HG02642 (cell line): Measurements from ENCODE around the gene CRTC1.

Source experiments
- ATAC-seq: cut with Tn5 transposase; IDR thresholded peaks from one replicate; pipeline ENCODE4 v1.9.1; 2021; ENCODE audit warnings: mild to moderate bottlenecking; ENCODE audit not compliant: unreplicated experiment, poor library complexity

CRTC1 gene

DNA sequence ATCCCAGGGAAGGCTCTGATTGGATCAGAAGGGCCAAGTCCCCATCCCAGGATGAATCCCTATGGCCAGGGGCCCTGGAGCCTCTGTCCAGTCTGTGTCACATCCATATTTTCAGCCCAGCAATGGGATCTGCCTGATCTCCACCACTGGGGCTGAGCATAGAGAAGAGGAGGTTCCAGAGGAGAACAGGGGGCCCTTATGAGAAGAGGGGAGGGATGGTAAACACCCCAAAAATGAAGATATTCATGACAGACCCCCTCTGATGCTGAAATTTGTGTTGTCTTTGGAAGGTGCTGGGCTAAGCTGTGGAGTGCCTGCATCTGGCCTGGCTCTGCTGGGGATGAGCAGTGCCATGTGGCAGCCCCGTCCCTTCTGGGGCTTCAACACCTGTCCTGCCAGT is 32.2 kb upstream of the CRTC1 start:
- ATAC-seq, result no peak

DNA sequence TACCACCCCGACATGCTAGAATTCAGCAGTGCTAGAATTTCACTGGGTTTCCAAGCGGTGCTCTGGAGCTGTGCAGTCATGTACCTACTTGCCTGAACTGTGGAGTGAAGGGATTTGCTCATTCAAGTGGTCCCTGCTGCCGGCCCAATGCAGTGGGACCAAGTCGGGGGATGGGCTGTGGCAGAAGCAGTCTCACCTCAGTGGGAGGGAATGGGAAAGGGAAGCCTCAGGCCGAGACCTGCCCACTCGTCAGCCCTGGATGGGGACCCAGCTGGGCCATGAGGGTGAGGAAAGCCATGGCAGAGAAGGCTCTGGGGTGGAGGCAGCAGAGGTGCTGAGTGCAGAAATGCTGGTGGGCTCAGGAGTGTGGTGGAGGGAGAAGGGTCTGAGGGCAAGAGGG is 31.7 kb upstream of the CRTC1 start:
- no peak for ATAC-seq

DNA sequence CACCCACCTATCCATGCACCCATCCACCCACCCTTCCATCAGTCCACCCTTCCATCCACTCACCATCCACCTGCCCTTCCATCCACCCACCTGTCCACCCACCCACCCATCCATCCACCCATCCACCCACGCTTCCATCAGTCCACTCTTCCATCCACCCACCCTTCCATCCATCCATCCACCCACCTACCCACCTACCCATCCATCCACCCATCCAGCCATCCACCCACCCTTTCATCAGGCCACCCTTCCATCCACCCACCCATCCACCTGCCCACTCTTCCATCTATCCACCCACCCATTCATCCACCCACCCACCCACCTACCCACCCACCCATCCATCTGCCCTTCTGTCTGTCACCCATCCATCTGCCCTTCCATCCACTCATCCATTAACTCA is 29.6 kb upstream of the CRTC1 start:
- ATAC-seq, result no peak

DNA sequence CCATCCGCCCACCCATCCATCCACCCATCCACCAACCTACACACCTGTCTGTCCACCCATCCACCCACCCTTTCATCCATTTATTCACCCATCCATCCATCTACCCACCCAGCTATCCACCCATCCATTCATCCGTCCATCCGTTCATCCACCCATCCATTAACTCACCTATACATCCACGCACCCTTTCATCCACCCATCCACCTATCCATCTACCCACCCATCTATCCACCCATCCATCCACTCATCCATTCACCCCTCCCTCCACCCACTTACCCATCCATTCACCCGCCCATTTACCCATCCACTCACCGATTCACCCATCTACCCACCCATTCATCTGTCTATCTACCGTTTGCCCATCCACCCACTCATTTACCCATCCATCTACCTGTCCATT is 29.0 kb upstream of the CRTC1 start:
- no peak for ATAC-seq

DNA sequence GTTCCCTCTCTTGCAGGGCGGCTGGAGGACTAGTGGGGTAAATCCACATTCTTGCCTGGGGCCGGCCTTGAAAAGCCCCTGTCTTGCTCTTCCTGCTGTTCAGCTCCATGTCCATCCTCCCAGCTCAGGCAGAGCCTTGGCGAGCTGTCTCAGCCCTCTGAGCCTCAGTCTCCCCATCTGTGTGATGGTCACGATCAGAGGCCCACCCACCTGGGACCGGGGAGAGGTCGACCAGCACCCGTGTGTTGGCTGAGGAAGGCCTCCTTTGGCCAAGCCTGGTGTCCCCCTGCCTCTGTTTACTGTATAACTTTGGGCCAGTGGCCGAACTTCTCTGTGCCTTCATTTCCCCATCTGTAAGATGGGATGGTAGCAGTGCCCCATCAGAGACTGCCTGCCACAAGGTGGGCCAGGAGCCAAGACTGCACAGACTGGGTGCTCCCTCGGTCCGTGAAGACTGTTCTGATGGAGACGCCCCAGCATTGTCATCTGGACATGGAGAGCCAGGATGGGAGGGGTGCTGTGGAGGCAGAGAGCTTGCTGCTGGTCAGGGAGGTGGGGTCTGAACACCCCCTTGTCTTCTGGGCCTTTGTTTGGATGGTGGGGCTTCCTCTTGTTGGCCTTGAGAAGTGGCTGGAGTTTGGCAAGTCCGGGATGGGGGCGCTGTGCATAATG is 28.2 kb upstream of the CRTC1 start:
- no peak for ATAC-seq

DNA sequence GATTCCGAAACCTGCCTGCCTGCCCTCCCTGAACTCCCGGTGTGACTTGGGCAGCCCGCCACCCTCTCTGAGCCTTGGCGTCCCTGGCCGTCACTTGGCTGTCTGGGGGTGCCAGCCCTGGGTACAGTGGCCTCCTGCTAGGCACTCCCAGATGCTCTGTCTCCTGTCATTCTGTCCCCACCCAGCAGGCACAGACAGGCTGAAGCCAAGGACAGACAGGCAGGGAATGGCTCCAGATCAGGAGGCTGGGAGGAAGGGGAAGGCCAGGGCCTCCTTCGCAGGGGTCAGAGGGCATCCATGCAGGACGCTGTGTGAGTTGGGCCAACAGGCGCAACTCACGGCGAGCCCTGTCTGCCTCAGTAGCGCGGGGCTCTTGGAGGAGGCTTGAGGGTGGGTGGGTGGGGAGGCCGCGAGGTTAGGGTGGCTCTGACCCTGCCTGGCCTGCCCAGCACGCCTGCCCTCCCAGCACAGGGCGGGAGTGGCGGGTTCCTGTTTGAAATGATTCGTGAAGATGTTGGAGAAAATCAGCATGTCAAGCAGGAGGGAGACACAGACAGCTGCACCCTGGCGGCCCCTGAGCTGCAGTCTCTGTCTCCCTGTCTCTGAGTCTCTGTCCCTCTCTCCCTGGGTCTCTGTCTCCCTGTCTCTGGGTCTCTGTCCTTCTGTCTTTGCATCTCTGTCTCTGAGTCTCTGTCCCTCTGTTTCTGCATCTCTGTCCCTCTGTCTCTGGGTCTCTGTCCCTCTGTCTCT is 27.0 kb upstream of the CRTC1 start:
- ATAC-seq, result no peak

DNA sequence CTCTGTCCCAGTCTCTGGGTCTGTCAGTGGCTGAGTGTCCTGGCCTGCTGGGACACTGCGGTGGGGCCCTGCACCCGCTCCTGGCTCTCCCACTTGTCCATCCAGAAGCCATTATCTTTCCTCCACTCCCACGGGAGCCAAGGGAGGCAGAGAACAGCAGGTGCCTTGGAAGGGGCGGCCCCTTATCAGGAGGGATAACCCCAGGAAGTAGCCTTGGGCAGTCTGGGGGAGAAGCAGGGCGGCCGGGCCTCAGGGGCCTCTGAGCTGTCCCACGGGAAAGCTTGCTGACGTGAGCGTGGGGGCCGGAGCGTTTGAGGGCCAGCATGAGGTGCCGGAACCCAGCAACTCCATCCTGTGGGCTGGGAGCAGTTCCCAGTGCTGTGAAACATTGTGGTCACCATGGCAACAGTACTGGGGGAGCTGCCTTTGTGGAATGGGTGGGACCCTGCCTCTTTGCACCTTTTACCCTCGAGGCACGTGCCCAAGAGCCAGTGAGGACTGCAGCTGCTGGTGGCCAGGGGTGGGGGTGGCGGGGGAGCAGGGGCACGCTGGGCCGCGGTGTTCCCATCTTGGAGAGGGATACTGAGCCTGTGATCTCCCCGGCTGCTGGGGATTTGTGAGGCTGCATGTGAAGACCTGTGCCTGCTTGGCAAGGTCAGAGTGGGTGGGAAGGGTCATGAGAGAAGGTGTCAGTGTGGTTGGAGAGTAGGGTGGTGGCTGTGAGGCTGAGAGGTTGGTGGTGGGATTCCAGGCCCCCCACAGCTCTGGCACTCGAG is 25.7 kb upstream of the CRTC1 start:
- no peak for ATAC-seq

DNA sequence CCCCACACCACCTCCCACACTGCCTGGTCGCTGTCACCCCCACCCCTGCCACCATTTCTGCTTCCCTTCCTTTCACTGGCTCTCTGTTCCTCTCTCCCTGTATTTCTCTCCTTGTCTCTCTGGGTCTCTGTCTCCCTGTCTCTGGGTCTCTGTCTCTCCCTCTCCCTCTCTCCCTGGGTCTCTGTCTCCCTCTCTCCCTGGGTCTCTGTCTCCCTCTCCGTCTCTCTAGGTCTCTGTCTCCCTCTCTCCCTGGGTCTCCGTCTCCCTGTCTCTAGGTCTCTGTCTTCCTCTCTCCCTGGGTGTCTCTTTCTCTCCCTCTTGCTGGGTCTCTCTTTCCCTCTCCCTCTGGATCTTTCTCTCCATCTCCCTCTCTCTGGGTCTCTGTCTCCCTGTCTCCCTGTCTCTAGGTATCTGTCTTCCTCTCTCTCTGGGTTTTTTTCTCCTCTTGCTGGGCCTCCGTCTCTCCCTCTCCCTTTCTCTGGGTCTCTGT is 25.1 kb upstream of the CRTC1 start:
- no peak for ATAC-seq

DNA sequence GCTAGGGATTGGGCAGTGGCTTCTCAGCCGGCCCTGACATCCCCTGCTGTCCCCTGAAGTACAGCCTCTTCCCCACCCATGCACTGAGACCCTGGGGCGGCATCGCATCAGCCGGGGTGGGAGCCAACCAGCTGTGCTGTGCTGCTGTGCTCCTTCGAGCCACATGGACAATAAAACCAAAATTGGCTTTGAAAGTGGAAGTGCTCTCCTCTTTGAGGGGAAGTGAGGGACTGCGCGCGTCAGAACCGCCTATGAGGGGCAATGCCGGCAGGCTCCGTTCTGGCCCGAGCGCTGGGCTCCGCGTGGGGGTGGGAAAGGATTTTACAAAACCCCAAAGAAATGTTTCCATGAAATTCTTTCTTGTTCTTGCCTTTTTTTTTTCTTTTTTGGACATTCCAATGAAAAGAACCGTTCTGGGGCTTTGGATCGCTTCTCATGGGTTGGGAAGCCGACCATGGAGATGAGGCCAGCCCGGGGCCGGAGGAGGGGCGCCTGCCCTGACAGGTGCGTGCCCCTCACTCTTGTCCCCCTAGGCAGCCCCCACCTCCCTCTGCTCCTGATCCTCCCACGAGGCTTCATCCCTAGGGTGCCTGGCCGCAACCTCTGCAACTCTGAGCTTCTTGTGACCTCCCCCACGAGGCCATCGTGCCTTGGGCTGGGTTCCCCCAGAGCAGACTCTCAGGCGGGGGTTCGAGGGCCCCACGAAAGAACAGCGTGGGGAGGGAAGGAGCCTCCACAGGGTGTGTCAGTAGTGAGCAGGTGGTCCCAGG is 24.0 kb upstream of the CRTC1 start:
- ATAC-seq, result no peak

DNA sequence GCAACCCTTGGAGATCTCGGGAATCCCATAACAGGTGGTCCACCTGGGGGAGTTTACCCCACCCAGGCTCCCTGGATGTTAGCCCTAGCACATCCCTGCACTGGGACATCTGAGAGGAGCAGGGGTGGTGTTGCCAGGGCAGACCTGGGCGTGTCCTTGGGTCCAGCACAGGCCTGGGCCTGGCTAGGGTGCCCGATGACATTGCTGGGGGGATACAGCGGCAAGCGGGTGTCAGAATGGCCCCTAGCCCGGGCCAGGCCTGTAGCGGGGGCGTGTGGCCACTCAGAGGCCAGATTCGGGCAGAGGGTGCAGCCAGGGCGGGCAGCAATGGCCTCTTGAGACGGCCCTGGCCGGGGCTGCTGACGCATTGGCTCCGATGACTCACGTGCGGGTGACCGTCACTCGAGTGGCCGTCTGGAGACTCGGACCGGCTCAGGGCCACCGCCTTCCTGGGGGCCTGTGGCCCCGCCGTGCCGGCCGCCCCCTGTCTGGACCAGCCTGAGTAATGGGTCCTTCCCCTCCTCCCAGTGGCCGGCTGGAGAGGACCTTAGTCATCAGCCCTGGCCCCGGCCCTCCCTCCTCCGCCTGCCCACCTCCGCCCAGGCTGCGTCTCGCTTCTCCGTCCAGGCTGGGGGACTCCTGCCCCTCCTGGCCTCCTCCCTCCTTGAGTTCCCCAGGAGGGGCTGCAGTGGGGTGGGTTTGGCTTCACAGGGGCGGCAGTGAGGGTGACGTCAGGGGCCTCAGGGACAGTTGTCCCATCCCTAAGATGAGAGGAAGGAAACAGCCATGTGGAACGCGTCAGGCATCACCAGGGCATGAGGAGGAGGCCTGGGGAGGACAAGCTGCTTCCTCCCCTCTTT is 23.2 kb upstream of the CRTC1 start:
- no peak for ATAC-seq

DNA sequence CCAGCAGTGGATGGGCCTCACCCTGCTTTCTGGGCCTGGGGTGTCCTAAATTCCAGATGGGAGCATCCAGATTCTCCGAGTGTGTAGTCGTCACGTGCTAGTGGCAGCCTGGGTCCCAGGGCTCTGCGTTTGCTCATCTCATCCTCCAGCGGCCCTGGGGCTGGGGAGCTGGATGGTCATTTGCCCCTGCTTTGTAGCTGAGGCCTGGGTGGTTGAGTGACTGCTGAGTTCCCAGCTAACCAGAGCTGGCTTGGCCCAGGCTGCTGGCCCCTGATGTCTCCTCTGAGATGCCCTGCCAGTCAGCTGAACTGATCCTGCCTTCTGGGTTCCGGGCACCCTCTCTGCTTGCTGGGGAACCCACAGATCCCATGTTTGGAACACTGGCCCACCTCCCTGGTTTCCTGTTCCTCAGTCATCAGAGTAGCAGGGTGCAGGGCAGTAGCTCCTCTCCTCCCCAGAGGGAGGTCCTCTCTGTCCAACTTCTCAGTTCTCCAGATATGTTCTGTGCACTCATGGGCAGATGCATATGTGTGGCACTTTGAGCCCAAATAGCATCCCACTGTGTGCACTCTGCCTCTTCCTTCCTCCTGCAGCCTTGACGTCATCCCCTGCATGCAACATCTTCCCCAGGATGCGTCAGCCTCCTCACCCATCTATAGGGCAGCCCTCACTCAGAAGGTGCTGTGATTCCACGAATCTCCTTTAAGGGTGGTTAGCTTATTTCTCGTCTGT is 22.4 kb upstream of the CRTC1 start:
- no peak for ATAC-seq

DNA sequence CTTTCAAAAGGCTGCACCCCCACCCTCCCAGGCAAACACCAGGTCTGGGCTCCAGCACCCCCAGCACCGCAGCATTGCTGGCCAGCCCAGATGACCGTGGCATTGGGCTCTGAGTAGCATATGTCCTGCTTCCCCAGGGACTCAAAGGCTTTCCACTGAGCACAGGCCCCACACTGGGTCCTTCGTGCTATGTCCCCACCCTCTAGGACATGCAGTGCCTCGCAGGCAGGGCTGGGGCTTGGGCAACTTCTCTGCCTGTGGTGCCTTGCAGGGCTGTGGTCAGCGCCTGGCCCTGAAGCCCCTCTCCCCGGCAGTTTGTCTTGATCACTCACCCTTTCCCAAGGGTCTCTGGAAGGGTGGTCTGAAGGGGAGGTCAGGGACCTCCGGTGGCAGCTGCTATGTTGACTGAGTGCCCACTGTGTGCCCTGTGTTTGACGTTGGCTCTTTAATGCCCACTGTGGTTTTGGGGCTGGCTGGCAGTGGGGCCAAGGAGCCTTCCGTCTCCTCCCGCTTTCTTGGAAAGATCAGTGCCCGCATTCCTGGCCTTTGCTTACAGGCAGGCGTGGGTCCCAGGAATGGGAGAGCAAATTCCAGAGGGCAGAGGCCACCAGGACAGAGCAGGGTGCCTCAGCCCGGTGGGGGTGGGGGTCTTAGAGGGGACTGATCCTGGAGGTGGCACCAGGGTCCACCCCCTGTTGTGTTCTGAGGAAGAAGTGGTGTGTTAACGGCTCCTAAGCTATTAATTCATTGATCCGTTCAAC is 20.3 kb upstream of the CRTC1 start:
- no peak for ATAC-seq

DNA sequence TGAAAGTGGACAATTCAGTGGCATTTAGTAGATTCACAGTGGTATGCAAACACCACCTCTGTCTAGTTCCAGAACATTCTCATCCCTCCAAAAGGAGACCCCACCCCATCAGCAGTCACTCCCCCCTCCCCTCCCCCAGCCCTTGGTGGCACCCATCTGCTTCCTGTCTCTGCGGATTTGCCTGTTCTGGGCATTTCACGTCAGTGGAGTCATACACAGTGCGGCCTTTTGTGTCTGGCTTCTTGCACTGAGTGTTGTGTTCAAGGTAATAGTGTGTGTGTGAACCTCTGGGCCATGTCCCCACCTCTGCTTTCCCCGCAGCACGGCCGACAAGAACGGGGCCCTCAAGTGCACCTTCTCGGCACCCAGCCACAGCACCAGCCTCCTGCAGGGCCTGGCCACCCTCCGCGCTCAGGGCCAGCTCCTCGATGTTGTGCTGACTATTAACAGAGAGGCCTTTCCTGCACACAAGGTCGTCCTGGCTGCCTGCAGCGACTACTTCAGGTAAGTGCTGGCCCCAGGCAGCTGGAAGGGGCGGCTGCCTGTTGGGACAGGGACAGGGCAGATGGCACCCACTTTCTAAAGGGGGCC is 19.4 kb upstream of the CRTC1 start:
- ATAC-seq, result no peak

DNA sequence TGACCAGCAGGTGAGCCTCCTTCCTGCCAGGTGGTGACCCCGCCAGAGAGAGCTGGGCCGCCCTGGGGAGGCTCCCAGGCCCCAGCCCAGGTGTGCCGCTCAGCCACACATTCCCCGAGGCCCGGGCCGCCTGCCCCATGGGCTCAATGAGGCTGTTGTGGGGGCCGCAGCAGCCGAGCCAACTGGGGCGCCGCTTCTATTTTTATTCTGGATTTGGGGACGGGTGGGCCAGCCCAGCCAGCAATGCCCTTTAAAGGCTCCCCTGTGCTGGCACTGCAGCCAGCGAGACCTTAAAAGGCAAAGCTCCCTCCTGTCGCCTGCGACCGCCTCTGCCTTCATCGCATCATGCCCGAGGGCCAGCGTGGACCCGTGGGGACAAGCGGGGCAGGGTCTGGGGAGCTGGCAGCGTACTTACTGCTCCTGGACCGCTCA is 17.7 kb upstream of the CRTC1 start:
- no peak for ATAC-seq

DNA sequence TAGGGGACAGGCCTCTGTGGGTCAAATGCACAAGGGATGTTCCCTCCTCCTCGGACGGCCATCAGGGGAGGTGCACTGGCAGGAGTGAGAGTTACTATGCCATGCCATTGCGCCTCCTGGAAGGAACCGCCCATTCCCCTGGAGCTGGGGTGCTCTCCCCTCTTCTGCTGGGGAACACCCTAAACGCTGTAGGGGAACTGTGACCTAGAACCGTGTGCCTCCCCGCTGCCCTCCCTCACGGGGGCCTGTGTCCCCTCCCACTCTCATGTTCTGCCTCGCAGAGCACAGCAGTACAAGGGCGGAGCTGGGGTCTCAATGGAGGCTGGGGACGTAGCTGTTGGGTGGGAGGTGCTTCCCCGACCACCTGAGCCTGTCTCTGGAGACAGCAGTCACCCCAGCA is 17.2 kb upstream of the CRTC1 start:
- no peak for ATAC-seq

DNA sequence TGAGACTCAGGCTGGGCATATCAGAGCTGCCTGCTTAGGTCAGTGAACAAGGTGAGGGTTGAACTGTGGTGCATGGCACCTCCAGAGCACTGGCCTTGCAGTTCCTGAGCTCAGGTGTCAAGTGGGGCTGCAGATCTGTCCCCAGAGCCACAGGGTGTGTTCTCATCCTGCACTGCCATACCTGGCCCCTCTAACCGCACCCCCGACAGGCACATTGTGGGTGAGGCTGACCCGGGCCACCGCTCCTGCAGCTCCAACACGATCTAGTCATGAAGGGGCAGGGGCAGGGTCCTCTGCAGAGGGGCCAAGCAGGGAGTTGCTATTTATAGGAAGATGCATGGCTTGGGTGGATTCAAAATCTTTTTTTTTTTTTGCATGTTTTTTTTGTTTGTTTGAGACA is 16.7 kb upstream of the CRTC1 start:
- no peak for ATAC-seq

DNA sequence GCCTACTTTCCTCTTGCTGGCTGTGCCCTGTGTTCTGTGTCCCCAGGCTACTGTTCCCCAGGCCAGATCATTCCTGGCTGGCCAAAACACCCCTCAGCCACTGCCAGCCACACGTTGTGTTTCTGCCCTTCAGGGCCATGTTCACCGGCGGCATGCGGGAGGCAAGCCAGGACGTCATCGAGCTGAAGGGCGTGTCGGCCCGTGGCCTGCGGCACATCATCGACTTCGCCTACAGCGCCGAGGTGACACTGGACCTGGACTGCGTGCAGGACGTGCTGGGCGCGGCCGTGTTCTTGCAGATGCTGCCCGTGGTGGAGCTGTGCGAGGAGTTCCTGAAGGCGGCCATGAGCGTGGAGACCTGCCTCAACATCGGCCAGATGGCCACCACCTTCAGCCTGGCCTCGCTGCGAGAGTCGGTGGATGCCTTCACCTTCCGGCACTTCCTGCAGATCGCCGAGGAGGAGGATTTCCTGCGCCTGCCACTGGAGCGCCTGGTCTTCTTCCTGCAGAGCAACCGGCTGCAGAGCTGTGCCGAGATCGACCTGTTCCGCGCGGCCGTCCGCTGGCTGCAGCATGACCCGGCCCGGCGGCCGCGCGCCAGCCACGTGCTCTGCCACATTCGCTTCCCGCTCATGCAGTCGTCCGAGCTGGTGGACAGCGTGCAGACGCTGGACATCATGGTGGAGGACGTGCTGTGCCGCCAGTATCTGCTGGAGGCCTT is 15.8 kb upstream of the CRTC1 start:
- no peak for ATAC-seq
